ENCODE data around the gene PRDM16.

The PRDM16 gene

GRCh38 chr1:3054474-3054873, 14.5 kb upstream of the PRDM16 start:
- H2AK5ac ChIP-seq (ENCODE audit: low read depth, low read length), result no peak overlapping the region
- DNase-seq (ENCODE audit: low spot score), result no peak
- H3K14ac ChIP-seq (ENCODE audit: low read length), result no peak overlapping the region
- no peak overlapping the region for H3K4me2 ChIP-seq (ENCODE audit: insufficient read depth, low read length, poor library complexity, severe bottlenecking)
- H3K9me3 ChIP-seq (replicated peaks in 1 of 2; ENCODE audit: control insufficient read depth in 2 of 2, insufficient read depth in 1 of 2, low read depth in 1 of 2, low read length in 2 of 2), result peaks cover 0 to 6% of the 10 kb centered on the region in 2 donors
- H2BK120ac ChIP-seq (ENCODE audit: low read depth, low read length), result no peak overlapping the region
- H3K18ac ChIP-seq (ENCODE audit: low read length), result peak overlapping the region; percentile 84
- H2BK15ac ChIP-seq (ENCODE audit: low read length), result no peak overlapping the region
- no peak overlapping the region for H2BK5ac ChIP-seq (ENCODE audit: low read length)
- H3K9ac ChIP-seq (ENCODE audit: low read depth, low read length, poor library complexity), result no peak overlapping the region
- no peaks in the 10 kb centered on the region for H3K36me3 ChIP-seq (replicated peaks in 1 of 2; ENCODE audit: control insufficient read depth in 2 of 2, insufficient read depth in 2 of 2, low read length in 2 of 2)
- no peak overlapping the region for H3K4ac ChIP-seq (ENCODE audit: low read length)
- no peaks in the 10 kb centered on the region for H3K79me1 ChIP-seq (ENCODE audit: low read depth, low read length)
- no peak overlapping the region for H3K23ac ChIP-seq (ENCODE audit: low read depth, low read length, poor library complexity)
- peak overlapping the region; percentile 54 for H4K8ac ChIP-seq (ENCODE audit: low read depth, low read length)
- no peak overlapping the region for H4K91ac ChIP-seq (ENCODE audit: low read depth, low read length, poor library complexity)
- no peak overlapping the region for H3K4me3 ChIP-seq (ENCODE audit: low read length in 2 of 2)
- H3K4me1 ChIP-seq (ENCODE audit: control insufficient read depth in 2 of 2, insufficient read depth in 1 of 2, low read depth in 1 of 2, low read length in 2 of 2), result no peaks in the 10 kb centered on the region
- H3K27ac ChIP-seq (replicated peaks; ENCODE audit: low read length), result no peak overlapping the region
- H2AFZ ChIP-seq (ENCODE audit: low read length), result no peak overlapping the region
- H3K27me3 ChIP-seq (ENCODE audit: control insufficient read depth in 3 of 3, insufficient read depth in 3 of 3, low read depth in 1 of 3, low read length in 3 of 3), result peaks cover 0 to 32% (median 2%) of the 10 kb centered on the region in 3 experiments
- no CpG with 5 or more reads among the region's 12 CpGs for WGBS, 2 donors (ENCODE audit: extremely low coverage in 2 of 2, insufficient read length in 2 of 2, insufficient replicate concordance in 1 of 2)
- no peak overlapping the region for H2BK12ac ChIP-seq (ENCODE audit: low read length)

GRCh38 chr1:3055051-3055450, 14.0 kb upstream of the PRDM16 start:
- no peaks in the 10 kb centered on the region for H3K36me3 ChIP-seq (replicated peaks in 1 of 2; ENCODE audit: control insufficient read depth in 2 of 2, insufficient read depth in 2 of 2, low read length in 2 of 2)
- no peaks in the 10 kb centered on the region for H3K79me1 ChIP-seq (ENCODE audit: low read depth, low read length)
- no peak overlapping the region for H4K91ac ChIP-seq (ENCODE audit: low read depth, low read length, poor library complexity)
- H2BK5ac ChIP-seq (ENCODE audit: low read length), result no peak overlapping the region
- no peak overlapping the region for H2BK12ac ChIP-seq (ENCODE audit: low read length)
- no peaks in the 10 kb centered on the region for H3K4me1 ChIP-seq (ENCODE audit: control insufficient read depth in 2 of 2, insufficient read depth in 1 of 2, low read depth in 1 of 2, low read length in 2 of 2)
- no peak for DNase-seq (ENCODE audit: low spot score)
- WGBS, 2 donors (ENCODE audit: extremely low coverage in 2 of 2, insufficient read length in 2 of 2, insufficient replicate concordance in 1 of 2), result no CpG with 5 or more reads among the region's 9 CpGs
- H2AK5ac ChIP-seq (ENCODE audit: low read depth, low read length), result no peak overlapping the region
- H2BK15ac ChIP-seq (ENCODE audit: low read length), result no peak overlapping the region
- no peak overlapping the region for H3K4me3 ChIP-seq (ENCODE audit: low read length in 2 of 2)
- H3K14ac ChIP-seq (ENCODE audit: low read length), result no peak overlapping the region
- H2BK120ac ChIP-seq (ENCODE audit: low read depth, low read length), result no peak overlapping the region
- no peak overlapping the region for H2AFZ ChIP-seq (ENCODE audit: low read length)
- H3K27ac ChIP-seq (replicated peaks; ENCODE audit: low read length), result no peak overlapping the region
- H3K4me2 ChIP-seq (ENCODE audit: insufficient read depth, low read length, poor library complexity, severe bottlenecking), result no peak overlapping the region
- H3K4ac ChIP-seq (ENCODE audit: low read length), result no peak overlapping the region
- peaks cover 0 to 6% of the 10 kb centered on the region in 2 donors for H3K9me3 ChIP-seq (replicated peaks in 1 of 2; ENCODE audit: control insufficient read depth in 2 of 2, insufficient read depth in 1 of 2, low read depth in 1 of 2, low read length in 2 of 2)
- H3K9ac ChIP-seq (ENCODE audit: low read depth, low read length, poor library complexity), result no peak overlapping the region
- no peak overlapping the region for H3K18ac ChIP-seq (ENCODE audit: low read length)
- H3K27me3 ChIP-seq (ENCODE audit: control insufficient read depth in 3 of 3, insufficient read depth in 3 of 3, low read depth in 1 of 3, low read length in 3 of 3), result peaks cover 0 to 38% (median 2%) of the 10 kb centered on the region in 3 experiments
- H4K8ac ChIP-seq (ENCODE audit: low read depth, low read length), result no peak overlapping the region
- H3K23ac ChIP-seq (ENCODE audit: low read depth, low read length, poor library complexity), result no peak overlapping the region

GRCh38 chr1:3056641-3057040, 12.4 kb upstream of the PRDM16 start:
- Histone ChIP-seq H2BK120ac (ENCODE audit: low read depth, low read length) (no peak overlapping the region), H3K9ac (ENCODE audit: low read depth, low read length, poor library complexity) (no peak overlapping the region), H4K91ac (ENCODE audit: low read depth, low read length, poor library complexity) (no peak overlapping the region), H3K79me1 (ENCODE audit: low read depth, low read length) (no peaks in the 10 kb centered on the region), H4K8ac (ENCODE audit: low read depth, low read length) (no peak overlapping the region), H3K4me2 (ENCODE audit: insufficient read depth, low read length, poor library complexity, severe bottlenecking) (no peak overlapping the region), H3K14ac (ENCODE audit: low read length) (no peak overlapping the region), H2BK5ac (ENCODE audit: low read length) (no peak overlapping the region), H3K23ac (ENCODE audit: low read depth, low read length, poor library complexity) (no peak overlapping the region), H3K18ac (ENCODE audit: low read length) (no peak overlapping the region), H2BK12ac (ENCODE audit: low read length) (no peak overlapping the region), H2AFZ (ENCODE audit: low read length) (no peak overlapping the region), H2BK15ac (ENCODE audit: low read length) (no peak overlapping the region), H3K9me3 (replicated peaks in 1 of 2; ENCODE audit: control insufficient read depth in 2 of 2, insufficient read depth in 1 of 2, low read depth in 1 of 2, low read length in 2 of 2) (peaks cover 0 to 6% of the 10 kb centered on the region in 2 donors), H3K4me3 (ENCODE audit: low read length in 2 of 2) (no peak overlapping the region), H3K27ac (replicated peaks; ENCODE audit: low read length) (no peak overlapping the region), H2AK5ac (ENCODE audit: low read depth, low read length) (no peak overlapping the region), H3K36me3 (replicated peaks in 1 of 2; ENCODE audit: control insufficient read depth in 2 of 2, insufficient read depth in 2 of 2, low read length in 2 of 2) (no peaks in the 10 kb centered on the region), H3K4me1 (ENCODE audit: control insufficient read depth in 2 of 2, insufficient read depth in 1 of 2, low read depth in 1 of 2, low read length in 2 of 2) (peaks cover 0 to 8% of the 10 kb centered on the region in 2 donors), H3K27me3 (ENCODE audit: control insufficient read depth in 3 of 3, insufficient read depth in 3 of 3, low read depth in 1 of 3, low read length in 3 of 3) (peaks cover 0 to 53% (median 12%) of the 10 kb centered on the region in 3 experiments), H3K4ac (ENCODE audit: low read length) (no peak overlapping the region)
- no CpG with 5 or more reads among the region's 5 CpGs for WGBS, 2 donors (ENCODE audit: extremely low coverage in 2 of 2, insufficient read length in 2 of 2, insufficient replicate concordance in 1 of 2)
- DNase-seq (ENCODE audit: low spot score), result no peak

GRCh38 chr1:3058263-3059030, 10.6 kb upstream of the PRDM16 start:
- Histone ChIP-seq H2AK5ac (ENCODE audit: low read depth, low read length) (no peak overlapping the region), H3K9me3 (replicated peaks in 1 of 2; ENCODE audit: control insufficient read depth in 2 of 2, insufficient read depth in 1 of 2, low read depth in 1 of 2, low read length in 2 of 2) (peaks cover 0 to 2% of the 10 kb centered on the region in 2 donors), H4K91ac (ENCODE audit: low read depth, low read length, poor library complexity) (no peak overlapping the region), H3K14ac (ENCODE audit: low read length) (no peak overlapping the region), H2BK5ac (ENCODE audit: low read length) (no peak overlapping the region), H2BK12ac (ENCODE audit: low read length) (no peak overlapping the region), H4K8ac (ENCODE audit: low read depth, low read length) (no peak overlapping the region), H2BK120ac (ENCODE audit: low read depth, low read length) (no peak overlapping the region), H3K4me2 (ENCODE audit: insufficient read depth, low read length, poor library complexity, severe bottlenecking) (no peak overlapping the region), H3K18ac (ENCODE audit: low read length) (no peak overlapping the region), H3K23ac (ENCODE audit: low read depth, low read length, poor library complexity) (peak overlapping the region; percentile 34), H2BK15ac (ENCODE audit: low read length) (no peak overlapping the region), H3K36me3 (replicated peaks in 1 of 2; ENCODE audit: control insufficient read depth in 2 of 2, insufficient read depth in 2 of 2, low read length in 2 of 2) (no peaks in the 10 kb centered on the region), H3K27ac (replicated peaks; ENCODE audit: low read length) (no peak overlapping the region), H3K4ac (ENCODE audit: low read length) (no peak overlapping the region), H3K9ac (ENCODE audit: low read depth, low read length, poor library complexity) (no peak overlapping the region), H3K27me3 (ENCODE audit: control insufficient read depth in 3 of 3, insufficient read depth in 3 of 3, low read depth in 1 of 3, low read length in 3 of 3) (peaks cover 4 to 72% (median 27%) of the 10 kb centered on the region in 3 experiments), H3K79me1 (ENCODE audit: low read depth, low read length) (no peaks in the 10 kb centered on the region), H3K4me3 (ENCODE audit: low read length in 2 of 2) (no peak overlapping the region), H2AFZ (ENCODE audit: low read length) (no peak overlapping the region), H3K4me1 (ENCODE audit: control insufficient read depth in 2 of 2, insufficient read depth in 1 of 2, low read depth in 1 of 2, low read length in 2 of 2) (peaks cover 0 to 13% of the 10 kb centered on the region in 2 donors)
- no peak for DNase-seq (ENCODE audit: low spot score)
- no CpG with 5 or more reads among the region's 10 CpGs for WGBS, 2 donors (ENCODE audit: extremely low coverage in 2 of 2, insufficient read length in 2 of 2, insufficient replicate concordance in 1 of 2)

Data from neuronal stem cell (in vitro differentiated cells).